ENCODE measurements around the gene ZNF511. TPM values are rescaled to one million over a fixed set of nuclear protein-coding genes. Genes with fewer than 3 reads are reported as not detected.

ZNF511 gene
- total RNA-seq, 4 donors from 2014 or later, result 17.2 to 29.0 (median 25.3) TPM

GRCh38 chr10:133285217-133285616 lies 23.5 kb upstream of the ZNF511 start:
- no peak for TF ChIP-seq CTCF (IDR thresholded peaks at IDR 0.05; ENCODE audit: low read depth)

GRCh38 chr10:133286366-133286765 lies 22.3 kb upstream of the ZNF511 start:
- TF ChIP-seq CTCF (IDR thresholded peaks at IDR 0.05; ENCODE audit: low read depth), result no peak

GRCh38 chr10:133287832-133288500 lies 20.7 kb upstream of the ZNF511 start:
- no peak for TF ChIP-seq CTCF (IDR thresholded peaks at IDR 0.05; ENCODE audit: low read depth)

- no peak for TF ChIP-seq CTCF (IDR thresholded peaks at IDR 0.05; ENCODE audit: low read depth)
Observed at GRCh38 chr10:133289761-133290160, 19.0 kb upstream of the ZNF511 start.

- TF ChIP-seq CTCF (IDR thresholded peaks at IDR 0.05; ENCODE audit: low read depth), result no peak
Observed at GRCh38 chr10:133292919-133293809, 15.6 kb upstream of the ZNF511 start.

GRCh38 chr10:133293810-133294119 lies 14.9 kb upstream of the ZNF511 start:
- TF ChIP-seq CTCF (IDR thresholded peaks at IDR 0.05; ENCODE audit: low read depth), result no peak

GRCh38 chr10:133294189-133294588 lies 14.5 kb upstream of the ZNF511 start:
- TF ChIP-seq CTCF (IDR thresholded peaks at IDR 0.05; ENCODE audit: low read depth), result no peak

Data from subcutaneous adipose tissue (tissue), 4 donors.